GM12878 (cell line): ENCODE results near the gene NME7. TPM values are rescaled to one million over a fixed set of nuclear protein-coding genes. Genes with fewer than 3 reads are reported as not detected.
A peak's percentile ranks its signal among the peaks of the same experiment; 100 is the strongest.

Experiments used
- BMI1 ChIP-seq: fragments of 450-650 bp; IDR thresholded peaks from 2 replicates; pipeline ENCODE4 v1.6.1; 2016; ENCODE audit warnings: mild to moderate bottlenecking, moderate library complexity, borderline replicate concordance
- DPF2 ChIP-seq: fragments of 450-650 bp; IDR thresholded peaks from 2 replicates; pipeline ENCODE4 v1.6.1; 2017; ENCODE audit warnings: mild to moderate bottlenecking
- MLLT1 ChIP-seq: fragments of 450-650 bp; IDR thresholded peaks from 2 replicates; pipeline ENCODE4 v1.6.1; 2016; ENCODE audit warnings: mild to moderate bottlenecking
- PKNOX1 ChIP-seq: fragments of 450-650 bp; IDR thresholded peaks from 2 replicates; pipeline ENCODE4 v1.6.1; 2016; ENCODE audit warnings: mild to moderate bottlenecking
- RELB ChIP-seq: fragments of 450-650 bp; IDR thresholded peaks from 2 replicates; pipeline ENCODE4 v1.6.1; 2017; ENCODE audit warnings: low read depth, mild to moderate bottlenecking, moderate library complexity
- RFX5 ChIP-seq: IDR thresholded peaks from 2 replicates; pipeline ENCODE4 v1.6.1; 2011; ENCODE audit warnings: low read depth, low read length, improper control_type of control experiment
- polyA plus RNA-seq, 11 experiments: library from polyadenylated mRNA; depleted of rRNA in 4 of 11; unstranded in 6 of 11; stranded (reverse) in 5 of 11; fragments of >200 nt; fragmentation: Nextera tagmentation in 4 of 11; fragmentation: Illumina TruSeq in 1 of 11; extraction: Ambion mirVana in 4 of 11; extraction: Trizol in 1 of 11; gene quantifications; 1 replicate in 1 of 11; 2 replicates in 10 of 11; pipeline versions ENCODE4 v1.2.1 to v1.2.3, GENCODE V29; 2011 to 2016; ENCODE audit warnings: inconsistent platforms in 2 of 11, missing spikeins in 2 of 11, low read depth in 1 of 11
- total RNA-seq, 4 experiments: library from RNA; depleted of rRNA in 3 of 4; stranded (reverse); fragments of >200 nt in 3 of 4; fragmentation: Illumina TruSeq in 1 of 4; extraction: Trizol in 1 of 4; gene quantifications; 2 replicates each; pipeline versions ENCODE4 v1.2.1 to v1.2.3, GENCODE V29; 2013 to 2021

The NME7 gene
- total and polyA plus RNA-seq, 10 of the 15 experiments (the other 5 are each of a cell fraction or from before 2014, with no cell fraction given) = 1.5 to 15.6 (median 7.2) TPM

- TF ChIP-seq RELB = 0 out of 2 replicates have a peak, but pooled peaks have one; percentile 33
- TF ChIP-seq MLLT1 = 0 out of 2 replicates have a peak, but pooled peaks have one; percentile 18
- TF ChIP-seq RFX5 = 0 out of 2 replicates have a peak, but pooled peaks have one; percentile 19
- no peak for TF ChIP-seq BMI1
- TF ChIP-seq DPF2 = 0 out of 2 replicates have a peak, but pooled peaks have one; percentile 13
- TF ChIP-seq PKNOX1 = peak; percentile 36
Measured at GRCh38 chr1:169122976-169123375, 244.6 kb downstream of the NME7 start (continued).
